ENCODE measurements around the gene C10orf90.

C10orf90 gene

DNA sequence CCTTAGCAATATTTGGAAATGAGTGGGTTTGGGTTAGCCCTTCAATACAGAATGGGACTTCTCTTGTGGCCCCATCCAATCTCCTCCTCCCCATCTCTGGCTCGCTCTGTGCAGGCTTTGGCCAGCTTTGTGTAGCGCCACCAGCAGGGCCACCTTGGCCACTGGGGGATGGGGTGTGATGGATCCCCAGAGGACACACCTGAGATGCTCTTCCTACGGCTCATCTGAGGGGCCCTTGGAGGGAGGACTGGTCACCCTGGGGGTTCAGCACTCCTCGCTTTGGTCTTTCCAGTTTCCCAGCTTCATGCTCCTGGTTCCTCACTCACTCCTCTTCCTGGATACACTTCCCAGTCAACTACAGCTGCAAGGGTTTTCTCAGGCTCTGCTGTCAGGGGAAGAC is 15.3 kb upstream of the C10orf90 start:
- H4K91ac ChIP-seq (ENCODE audit: low read depth, low read length, poor library complexity), result no peak overlapping the region
- no CpG with 5 or more reads among the region's 4 CpGs for WGBS, 2 donors (ENCODE audit: extremely low coverage in 2 of 2, insufficient read length in 2 of 2, insufficient replicate concordance in 1 of 2)
- H3K4me1 ChIP-seq (ENCODE audit: control insufficient read depth in 2 of 2, insufficient read depth in 1 of 2, low read depth in 1 of 2, low read length in 2 of 2), result peaks cover 0 to 14% of the 10 kb centered on the region in 2 donors
- H3K14ac ChIP-seq (ENCODE audit: low read length), result no peak overlapping the region
- no peak overlapping the region for H3K9ac ChIP-seq (ENCODE audit: low read depth, low read length, poor library complexity)
- no peaks in the 10 kb centered on the region for H3K27me3 ChIP-seq (ENCODE audit: control insufficient read depth in 3 of 3, insufficient read depth in 3 of 3, low read depth in 1 of 3, low read length in 3 of 3)
- no peak overlapping the region for H3K27ac ChIP-seq (replicated peaks; ENCODE audit: low read length)
- H2AK5ac ChIP-seq (ENCODE audit: low read depth, low read length), result no peak overlapping the region
- H2AFZ ChIP-seq (ENCODE audit: low read length), result no peak overlapping the region
- no peaks in the 10 kb centered on the region for H3K9me3 ChIP-seq (replicated peaks in 1 of 2; ENCODE audit: control insufficient read depth in 2 of 2, insufficient read depth in 1 of 2, low read depth in 1 of 2, low read length in 2 of 2)
- no peak overlapping the region for H2BK12ac ChIP-seq (ENCODE audit: low read length)
- no peak for DNase-seq (ENCODE audit: low spot score)
- no peak overlapping the region for H3K4me3 ChIP-seq (ENCODE audit: low read length in 2 of 2)
- H3K4me2 ChIP-seq (ENCODE audit: insufficient read depth, low read length, poor library complexity, severe bottlenecking), result no peak overlapping the region
- no peak overlapping the region for H2BK15ac ChIP-seq (ENCODE audit: low read length)
- no peak overlapping the region for H4K8ac ChIP-seq (ENCODE audit: low read depth, low read length)
- H3K79me1 ChIP-seq (ENCODE audit: low read depth, low read length), result no peaks in the 10 kb centered on the region
- no peak overlapping the region for H3K4ac ChIP-seq (ENCODE audit: low read length)
- H2BK120ac ChIP-seq (ENCODE audit: low read depth, low read length), result no peak overlapping the region
- no peaks in the 10 kb centered on the region for H3K36me3 ChIP-seq (replicated peaks in 1 of 2; ENCODE audit: control insufficient read depth in 2 of 2, insufficient read depth in 2 of 2, low read length in 2 of 2)
- no peak overlapping the region for H3K23ac ChIP-seq (ENCODE audit: low read depth, low read length, poor library complexity)
- H3K18ac ChIP-seq (ENCODE audit: low read length), result no peak overlapping the region
- no peak overlapping the region for H2BK5ac ChIP-seq (ENCODE audit: low read length)

- Histone ChIP-seq H3K4me1 (ENCODE audit: control insufficient read depth in 2 of 2, insufficient read depth in 1 of 2, low read depth in 1 of 2, low read length in 2 of 2) (peaks cover 0 to 14% of the 10 kb centered on the region in 2 donors), H3K9ac (ENCODE audit: low read depth, low read length, poor library complexity) (no peak overlapping the region), H3K27ac (replicated peaks; ENCODE audit: low read length) (no peak overlapping the region), H3K4me3 (ENCODE audit: low read length in 2 of 2) (no peak overlapping the region), H3K27me3 (ENCODE audit: control insufficient read depth in 3 of 3, insufficient read depth in 3 of 3, low read depth in 1 of 3, low read length in 3 of 3) (no peaks in the 10 kb centered on the region), H2BK5ac (ENCODE audit: low read length) (no peak overlapping the region), H3K4me2 (ENCODE audit: insufficient read depth, low read length, poor library complexity, severe bottlenecking) (no peak overlapping the region), H3K9me3 (replicated peaks in 1 of 2; ENCODE audit: control insufficient read depth in 2 of 2, insufficient read depth in 1 of 2, low read depth in 1 of 2, low read length in 2 of 2) (no peaks in the 10 kb centered on the region), H2BK120ac (ENCODE audit: low read depth, low read length) (no peak overlapping the region), H3K36me3 (replicated peaks in 1 of 2; ENCODE audit: control insufficient read depth in 2 of 2, insufficient read depth in 2 of 2, low read length in 2 of 2) (no peaks in the 10 kb centered on the region), H4K91ac (ENCODE audit: low read depth, low read length, poor library complexity) (no peak overlapping the region), H4K8ac (ENCODE audit: low read depth, low read length) (no peak overlapping the region), H3K18ac (ENCODE audit: low read length) (no peak overlapping the region), H3K23ac (ENCODE audit: low read depth, low read length, poor library complexity) (no peak overlapping the region), H3K4ac (ENCODE audit: low read length) (no peak overlapping the region), H2BK12ac (ENCODE audit: low read length) (no peak overlapping the region), H2BK15ac (ENCODE audit: low read length) (no peak overlapping the region), H2AK5ac (ENCODE audit: low read depth, low read length) (no peak overlapping the region), H2AFZ (ENCODE audit: low read length) (no peak overlapping the region), H3K79me1 (ENCODE audit: low read depth, low read length) (no peaks in the 10 kb centered on the region), H3K14ac (ENCODE audit: low read length) (no peak overlapping the region)
- DNase-seq (ENCODE audit: low spot score), result no peak
- WGBS, 2 donors (ENCODE audit: extremely low coverage in 2 of 2, insufficient read length in 2 of 2, insufficient replicate concordance in 1 of 2), result no CpG with 5 or more reads among the region's 3 CpGs
Measured at GRCh38 chr10:126684171-126684745, 13.8 kb upstream of the C10orf90 start.

- no peak overlapping the region for H3K4me2 ChIP-seq (ENCODE audit: insufficient read depth, low read length, poor library complexity, severe bottlenecking)
- no peak overlapping the region for H3K4ac ChIP-seq (ENCODE audit: low read length)
- no peak overlapping the region for H3K23ac ChIP-seq (ENCODE audit: low read depth, low read length, poor library complexity)
- no peak overlapping the region for H2BK120ac ChIP-seq (ENCODE audit: low read depth, low read length)
- H2BK5ac ChIP-seq (ENCODE audit: low read length), result no peak overlapping the region
- no peaks in the 10 kb centered on the region for H3K79me1 ChIP-seq (ENCODE audit: low read depth, low read length)
- peak overlapping the region; percentile 70 for H2AK5ac ChIP-seq (ENCODE audit: low read depth, low read length)
- H3K18ac ChIP-seq (ENCODE audit: low read length), result peak overlapping the region; percentile 89
- no peak overlapping the region for H3K14ac ChIP-seq (ENCODE audit: low read length)
- no peaks in the 10 kb centered on the region for H3K36me3 ChIP-seq (replicated peaks in 1 of 2; ENCODE audit: control insufficient read depth in 2 of 2, insufficient read depth in 2 of 2, low read length in 2 of 2)
- no peak overlapping the region for H2BK12ac ChIP-seq (ENCODE audit: low read length)
- peaks cover 0 to 14% of the 10 kb centered on the region in 2 donors for H3K4me1 ChIP-seq (ENCODE audit: control insufficient read depth in 2 of 2, insufficient read depth in 1 of 2, low read depth in 1 of 2, low read length in 2 of 2)
- no peak overlapping the region for H3K4me3 ChIP-seq (ENCODE audit: low read length in 2 of 2)
- no peak overlapping the region for H3K9ac ChIP-seq (ENCODE audit: low read depth, low read length, poor library complexity)
- no peak overlapping the region for H4K91ac ChIP-seq (ENCODE audit: low read depth, low read length, poor library complexity)
- DNase-seq (ENCODE audit: low spot score), result no peak
- no peaks in the 10 kb centered on the region for H3K9me3 ChIP-seq (replicated peaks in 1 of 2; ENCODE audit: control insufficient read depth in 2 of 2, insufficient read depth in 1 of 2, low read depth in 1 of 2, low read length in 2 of 2)
- no peaks in the 10 kb centered on the region for H3K27me3 ChIP-seq (ENCODE audit: control insufficient read depth in 3 of 3, insufficient read depth in 3 of 3, low read depth in 1 of 3, low read length in 3 of 3)
- H4K8ac ChIP-seq (ENCODE audit: low read depth, low read length), result no peak overlapping the region
- WGBS, 2 donors (ENCODE audit: extremely low coverage in 2 of 2, insufficient read length in 2 of 2, insufficient replicate concordance in 1 of 2), result no CpG with 5 or more reads among the region's 1 CpG
- no peak overlapping the region for H3K27ac ChIP-seq (replicated peaks; ENCODE audit: low read length)
- H2BK15ac ChIP-seq (ENCODE audit: low read length), result no peak overlapping the region
- H2AFZ ChIP-seq (ENCODE audit: low read length), result no peak overlapping the region
Measured at GRCh38 chr10:126683466-126683865, 13.0 kb upstream of the C10orf90 start.

DNA sequence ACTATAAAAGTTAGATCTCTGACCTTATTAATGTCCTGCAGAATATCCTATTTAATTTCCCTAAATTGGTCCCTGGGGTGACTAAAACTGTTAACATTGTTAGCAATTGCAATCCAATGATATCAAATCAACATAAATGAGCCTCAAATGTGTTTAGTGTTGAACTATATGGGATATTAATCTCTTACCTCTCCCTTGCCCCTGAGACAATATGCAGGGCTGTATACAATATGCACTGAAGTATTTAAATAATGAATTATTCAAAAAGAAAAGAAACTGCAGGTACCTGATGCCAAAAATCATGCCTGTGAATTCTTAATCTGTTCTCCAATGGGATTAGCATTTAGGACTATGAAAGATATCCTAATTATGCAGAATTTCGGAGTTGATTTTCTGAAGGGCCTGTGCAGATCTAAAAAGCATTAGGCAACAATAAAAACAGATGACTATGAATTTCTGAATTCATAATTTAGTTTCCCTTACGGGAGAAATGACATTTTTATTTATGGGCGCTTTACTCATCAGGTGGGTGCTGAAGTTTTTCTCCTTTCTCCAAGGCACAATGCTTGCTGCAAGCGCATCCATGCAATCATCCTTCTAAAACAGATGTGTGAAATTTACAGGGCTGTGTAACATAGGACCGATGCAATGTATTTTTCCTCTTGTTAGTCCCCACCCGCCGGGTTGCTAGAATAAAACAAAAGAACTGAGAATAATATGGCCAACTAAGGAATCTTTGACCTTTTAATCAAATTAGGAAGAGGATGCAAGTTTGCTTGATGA is 5.4 kb upstream of the C10orf90 start:
- no peak overlapping the region for H3K4me3 ChIP-seq (ENCODE audit: low read length in 2 of 2)
- no peak for DNase-seq (ENCODE audit: low spot score)
- no peak overlapping the region for H4K91ac ChIP-seq (ENCODE audit: low read depth, low read length, poor library complexity)
- H3K4ac ChIP-seq (ENCODE audit: low read length), result no peak overlapping the region
- H2AK5ac ChIP-seq (ENCODE audit: low read depth, low read length), result no peak overlapping the region
- H3K18ac ChIP-seq (ENCODE audit: low read length), result no peak overlapping the region
- H2BK12ac ChIP-seq (ENCODE audit: low read length), result no peak overlapping the region
- no peaks in the 10 kb centered on the region for H3K27me3 ChIP-seq (ENCODE audit: control insufficient read depth in 3 of 3, insufficient read depth in 3 of 3, low read depth in 1 of 3, low read length in 3 of 3)
- no peaks in the 10 kb centered on the region for H3K79me1 ChIP-seq (ENCODE audit: low read depth, low read length)
- no peak overlapping the region for H3K4me2 ChIP-seq (ENCODE audit: insufficient read depth, low read length, poor library complexity, severe bottlenecking)
- H2BK15ac ChIP-seq (ENCODE audit: low read length), result no peak overlapping the region
- no peak overlapping the region for H4K8ac ChIP-seq (ENCODE audit: low read depth, low read length)
- H3K9me3 ChIP-seq (replicated peaks in 1 of 2; ENCODE audit: control insufficient read depth in 2 of 2, insufficient read depth in 1 of 2, low read depth in 1 of 2, low read length in 2 of 2), result no peaks in the 10 kb centered on the region
- WGBS, 2 donors (ENCODE audit: extremely low coverage in 2 of 2, insufficient read length in 2 of 2, insufficient replicate concordance in 1 of 2), result no CpG with 5 or more reads among the region's 7 CpGs
- no peak overlapping the region for H3K27ac ChIP-seq (replicated peaks; ENCODE audit: low read length)
- H3K14ac ChIP-seq (ENCODE audit: low read length), result no peak overlapping the region
- H2BK5ac ChIP-seq (ENCODE audit: low read length), result no peak overlapping the region
- no peak overlapping the region for H3K23ac ChIP-seq (ENCODE audit: low read depth, low read length, poor library complexity)
- peaks cover 0 to 2% of the 10 kb centered on the region in 2 donors for H3K4me1 ChIP-seq (ENCODE audit: control insufficient read depth in 2 of 2, insufficient read depth in 1 of 2, low read depth in 1 of 2, low read length in 2 of 2)
- H2BK120ac ChIP-seq (ENCODE audit: low read depth, low read length), result no peak overlapping the region
- no peaks in the 10 kb centered on the region for H3K36me3 ChIP-seq (replicated peaks in 1 of 2; ENCODE audit: control insufficient read depth in 2 of 2, insufficient read depth in 2 of 2, low read length in 2 of 2)
- H3K9ac ChIP-seq (ENCODE audit: low read depth, low read length, poor library complexity), result no peak overlapping the region
- no peak overlapping the region for H2AFZ ChIP-seq (ENCODE audit: low read length)
